Erythroblast (primary cell): ENCODE data around the gene OSER1.

Experiments
- GATA1 ChIP-seq: IDR thresholded peaks from 2 replicates; pipeline ENCODE4 v1.6.1; 2011; ENCODE audit warnings: low read depth, mild to moderate bottlenecking, control low read depth, low read length, moderate library complexity
- POLR2A ChIP-seq: IDR thresholded peaks from 2 replicates; pipeline ENCODE4 v1.6.1; 2011; ENCODE audit warnings: mild to moderate bottlenecking, low read length

- TF ChIP-seq POLR2A (no peak), GATA1 (no peak)
Observed at GRCh38 chr20:44235702-44236101, 25.1 kb upstream of the OSER1 start.
